CD1c-positive myeloid dendritic cell (primary cell): Measurements from ENCODE around the gene TFCP2L1.

Experiments
- DNase-seq: peaks from one replicate; pipeline ENCODE4 v3.0.0-alpha.2; 2016; ENCODE audit errors: extremely low spot score

TFCP2L1 gene

DNA sequence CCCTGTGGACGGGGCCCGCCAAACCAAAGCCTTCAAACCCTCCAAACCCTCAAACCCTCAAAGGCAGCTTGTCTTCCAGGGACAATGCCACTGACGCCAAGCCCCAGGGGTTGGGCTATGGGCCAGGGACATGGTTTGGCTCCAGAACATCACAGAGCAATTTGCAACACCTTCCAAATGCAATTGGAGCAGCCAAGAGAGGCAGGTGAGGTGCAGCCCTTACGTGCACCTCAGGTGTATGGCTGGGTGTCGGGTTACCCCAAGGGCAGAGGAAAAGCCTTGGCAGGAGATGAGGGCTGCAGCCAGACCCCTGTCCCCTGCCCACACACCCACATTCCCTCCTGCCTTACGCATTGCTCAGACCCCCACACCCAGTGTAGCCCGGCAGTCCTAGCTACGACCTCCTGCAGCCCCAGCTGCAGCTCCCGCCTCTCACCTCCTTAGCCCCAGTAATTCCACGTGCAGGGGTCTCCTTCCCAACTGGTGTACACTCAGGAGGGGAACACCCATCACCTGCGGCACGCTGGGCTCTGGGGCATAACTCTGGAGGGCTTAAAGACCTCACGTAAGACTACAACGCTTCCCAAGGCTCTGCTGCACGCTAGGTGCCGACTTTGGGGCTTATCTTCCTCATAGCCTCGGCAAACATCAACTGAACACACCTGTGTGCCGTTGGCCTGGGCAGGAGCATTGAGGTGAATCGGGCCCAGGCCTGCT, 88.7 kb downstream of the TFCP2L1 start:
- DNase-seq = no peak

DNA sequence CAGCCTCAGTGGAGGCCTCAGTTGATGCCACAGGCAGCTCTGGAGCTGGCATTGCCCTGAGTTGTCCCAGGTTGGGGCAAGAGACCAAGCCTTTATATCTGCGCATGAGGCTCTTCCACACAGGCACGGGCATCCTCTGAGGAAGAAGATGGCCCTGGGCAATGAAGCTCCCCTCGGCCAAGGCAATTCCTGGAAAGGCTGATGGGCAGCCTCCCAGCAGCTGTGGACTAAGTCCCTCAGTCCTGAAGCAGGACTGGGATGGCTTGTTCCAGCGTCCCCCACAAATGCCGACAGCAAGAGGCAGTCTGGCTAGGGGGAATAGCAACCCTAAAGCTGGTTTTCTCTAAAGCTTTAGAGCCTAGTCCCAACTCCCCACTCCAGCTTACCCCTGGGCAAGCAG, 90.0 kb downstream of the TFCP2L1 start:
- no peak for DNase-seq

DNA sequence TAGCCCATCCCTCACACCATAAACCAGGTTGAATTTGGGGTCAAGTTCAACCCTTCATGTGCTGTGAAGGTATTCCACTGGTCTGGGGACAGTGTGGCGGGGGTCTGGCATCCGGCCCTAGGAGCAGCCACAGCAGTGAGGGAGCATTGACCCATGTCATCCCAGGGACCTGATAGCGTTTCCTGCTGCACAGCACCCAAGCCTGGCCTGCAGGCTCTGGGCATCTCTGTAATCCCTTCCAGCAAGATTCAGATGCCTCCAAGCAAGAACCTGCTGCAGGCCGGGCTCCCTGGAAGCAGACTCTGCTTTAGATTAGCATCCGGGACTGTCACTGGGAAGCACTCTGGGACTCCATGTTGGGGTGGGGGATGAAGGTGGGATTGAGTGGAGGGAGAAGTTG, 90.4 kb downstream of the TFCP2L1 start:
- no peak for DNase-seq

DNA sequence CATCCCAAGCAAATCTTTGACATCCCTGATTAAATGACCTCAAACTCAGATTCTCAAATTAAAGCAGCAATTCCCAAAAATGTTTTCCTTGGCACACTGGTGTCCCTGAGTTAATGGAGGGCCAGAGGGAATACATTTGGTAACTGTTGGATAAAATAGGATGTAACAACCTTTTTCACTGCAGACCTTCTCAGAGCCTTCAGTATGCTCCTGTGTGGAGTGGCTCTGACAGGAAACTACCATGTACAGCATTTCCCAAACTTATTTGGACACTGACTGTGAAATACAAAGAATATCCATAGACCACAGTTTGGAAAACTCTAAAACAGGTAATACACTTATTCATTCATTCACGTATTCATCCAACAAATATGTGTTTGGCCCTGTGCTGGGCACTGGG, 91.8 kb downstream of the TFCP2L1 start:
- DNase-seq = no peak

DNA sequence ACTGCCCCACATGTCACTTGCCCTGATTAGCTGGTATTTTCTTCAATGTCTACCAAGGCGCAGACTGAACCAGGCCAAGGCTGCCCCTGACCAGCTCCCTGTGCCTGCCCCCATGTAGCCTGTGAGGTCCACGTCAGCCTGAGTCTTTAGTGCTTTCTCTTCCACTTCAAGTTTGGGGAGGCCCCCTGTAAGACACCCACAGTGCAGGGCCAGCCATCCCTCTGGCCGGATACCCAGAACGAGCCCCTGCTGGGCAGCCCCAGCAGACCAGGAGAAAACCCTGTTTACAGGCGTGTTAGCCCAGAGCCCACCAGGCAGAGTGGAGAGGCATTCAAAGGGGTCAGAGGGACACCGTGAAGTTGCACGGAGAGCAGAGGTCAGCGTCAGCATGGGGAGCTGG, 92.4 kb downstream of the TFCP2L1 start:
- DNase-seq = no peak

DNA sequence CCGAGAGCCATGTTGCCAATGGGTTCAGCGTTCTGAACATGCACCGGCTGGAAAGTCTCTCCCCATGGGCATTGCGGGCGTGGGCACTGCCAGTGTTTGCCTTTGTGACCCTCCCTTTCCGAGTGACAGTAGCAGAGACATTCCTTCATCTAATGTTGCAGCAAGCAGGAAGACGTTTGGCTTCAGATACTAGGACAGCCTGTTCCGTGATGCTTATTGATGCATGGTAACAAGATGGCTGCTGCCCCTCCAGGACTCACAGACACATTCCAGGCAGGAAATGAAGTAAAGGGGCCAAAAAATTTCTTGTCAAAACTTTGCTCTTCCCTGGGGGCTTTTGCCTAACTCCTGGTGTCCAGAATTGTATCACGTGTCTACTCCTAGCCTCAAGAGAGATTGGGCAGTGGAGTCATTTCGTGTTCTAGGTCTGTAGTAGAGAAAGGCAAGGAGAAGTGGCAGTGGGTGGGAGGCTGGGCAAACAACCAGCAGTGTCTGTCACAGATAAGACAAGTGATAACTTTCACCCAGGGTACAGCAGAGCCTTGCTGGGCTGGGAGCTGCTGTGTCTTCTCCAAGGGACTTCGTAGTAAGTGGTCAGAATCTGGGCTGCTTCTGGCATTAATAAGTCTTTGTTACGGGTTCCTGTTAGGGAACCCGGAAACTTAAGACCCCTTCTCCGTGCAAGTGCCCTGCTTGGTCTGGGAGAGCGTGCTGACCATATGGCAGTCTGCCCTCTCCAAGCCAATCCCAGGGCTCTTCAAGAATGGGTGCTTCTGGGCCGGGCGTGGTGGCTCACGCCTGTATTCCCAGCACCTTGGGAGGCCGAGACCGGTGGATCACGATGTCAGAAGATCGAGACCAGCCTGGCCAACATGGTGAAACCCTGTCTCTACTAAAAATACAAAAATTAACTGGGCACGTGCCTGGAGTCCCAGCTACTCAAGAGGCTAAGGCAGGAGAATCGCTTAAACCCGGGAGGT, 93.5 kb downstream of the TFCP2L1 start:
- DNase-seq = no peak

DNA sequence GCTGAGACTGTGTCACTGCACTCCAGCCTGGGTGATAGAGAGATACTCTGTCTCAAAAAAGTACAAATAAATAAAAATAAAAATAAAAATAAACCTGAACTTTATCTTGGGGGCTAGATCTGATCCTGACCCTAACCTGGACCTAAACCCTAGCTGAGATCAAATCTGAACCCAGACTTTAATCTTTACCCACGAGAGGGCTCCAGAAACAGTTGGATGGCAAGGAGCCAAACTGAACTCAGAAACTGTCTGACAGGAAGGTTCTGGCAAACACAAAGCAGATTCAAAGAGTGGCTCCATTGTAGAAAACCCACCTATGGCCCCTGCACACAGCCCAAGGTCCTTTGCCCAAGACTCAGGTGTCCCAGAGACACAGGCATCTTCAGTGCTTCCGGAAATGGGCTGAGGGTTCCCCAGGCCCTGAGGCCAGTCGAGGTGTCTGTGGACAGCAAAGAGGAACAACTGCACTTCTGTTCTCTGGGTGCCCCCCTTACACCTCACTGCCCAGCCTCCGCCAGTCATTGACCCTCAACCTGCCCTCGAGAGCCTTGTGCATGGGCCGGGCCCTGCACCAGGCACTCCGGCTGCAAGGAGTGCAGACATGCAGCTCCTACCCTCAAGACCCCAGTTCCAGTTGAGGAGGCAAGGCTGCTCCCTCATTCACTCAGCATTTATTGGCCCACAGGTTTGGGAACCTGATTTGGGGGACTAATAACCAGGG, 95.2 kb downstream of the TFCP2L1 start:
- DNase-seq = no peak

DNA sequence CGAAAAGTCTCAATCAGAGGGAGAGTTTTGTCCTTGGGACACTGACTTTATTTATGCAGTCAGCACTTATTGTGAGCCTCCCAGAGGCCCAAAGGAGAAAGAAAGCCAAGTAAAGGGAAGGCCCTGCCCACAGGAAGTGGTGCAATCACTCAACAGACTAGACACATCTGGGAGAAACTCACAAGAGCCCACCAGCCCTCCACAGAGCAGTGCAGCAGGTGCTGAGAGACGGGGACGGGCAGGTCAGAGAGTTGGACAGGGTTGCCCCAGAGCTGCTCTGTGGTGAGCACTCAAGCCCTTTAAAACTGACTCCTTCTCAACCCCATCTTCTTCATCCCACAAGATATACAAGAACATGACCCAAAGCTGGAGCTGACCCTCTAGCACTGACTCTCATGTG, 96.0 kb downstream of the TFCP2L1 start:
- DNase-seq = no peak

DNA sequence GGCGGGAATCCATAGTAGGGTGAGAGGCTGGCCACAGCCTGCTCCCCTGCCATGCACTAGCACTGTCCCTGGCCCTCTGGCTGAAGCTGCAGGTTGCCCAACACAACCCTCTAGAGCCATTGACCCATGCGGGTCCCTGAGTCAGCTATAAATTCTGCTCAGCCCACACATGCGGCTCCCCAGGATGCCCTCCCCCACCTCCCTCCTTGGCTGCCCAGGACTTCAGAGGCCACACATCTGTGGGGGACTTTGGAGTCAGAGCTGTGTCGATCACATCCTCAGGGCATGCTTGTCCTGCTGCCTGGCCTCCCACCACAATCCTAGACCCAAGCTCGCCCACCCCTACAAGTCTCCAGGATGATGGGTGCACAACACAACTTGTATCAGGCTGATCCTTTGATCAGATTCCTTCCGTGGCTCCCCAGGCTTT, 97.0 kb downstream of the TFCP2L1 start:
- DNase-seq = no peak

DNA sequence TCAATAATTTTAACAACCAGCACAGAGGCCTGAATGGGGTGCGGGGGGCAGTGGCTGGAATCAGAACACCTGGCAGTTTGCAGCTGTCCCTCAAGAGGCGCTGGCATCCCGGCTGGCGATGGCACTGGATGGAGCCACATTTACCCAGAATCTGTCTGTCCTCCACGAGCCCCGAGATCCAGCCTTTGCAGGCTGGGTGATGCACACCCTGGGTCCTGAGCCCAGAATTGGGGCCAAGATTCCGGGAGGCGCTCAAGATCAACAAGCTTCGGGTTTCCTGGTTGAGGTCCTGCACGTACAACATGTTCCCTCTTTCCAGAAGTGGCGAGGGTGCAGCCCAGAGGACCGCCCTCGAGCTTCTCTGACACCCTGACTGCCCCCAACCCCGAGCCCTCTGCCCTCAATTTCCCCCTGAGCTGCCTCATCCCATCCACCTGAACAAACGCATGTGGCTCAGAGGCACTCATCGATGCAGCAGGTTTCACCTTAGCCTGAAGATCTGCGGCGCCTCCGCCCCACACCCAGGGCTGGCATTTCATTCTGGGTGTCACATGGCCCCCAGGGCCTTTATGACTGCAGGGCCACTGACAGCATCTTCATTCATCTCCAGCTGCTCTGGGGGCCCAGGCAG, 97.5 kb downstream of the TFCP2L1 start:
- DNase-seq = no peak

DNA sequence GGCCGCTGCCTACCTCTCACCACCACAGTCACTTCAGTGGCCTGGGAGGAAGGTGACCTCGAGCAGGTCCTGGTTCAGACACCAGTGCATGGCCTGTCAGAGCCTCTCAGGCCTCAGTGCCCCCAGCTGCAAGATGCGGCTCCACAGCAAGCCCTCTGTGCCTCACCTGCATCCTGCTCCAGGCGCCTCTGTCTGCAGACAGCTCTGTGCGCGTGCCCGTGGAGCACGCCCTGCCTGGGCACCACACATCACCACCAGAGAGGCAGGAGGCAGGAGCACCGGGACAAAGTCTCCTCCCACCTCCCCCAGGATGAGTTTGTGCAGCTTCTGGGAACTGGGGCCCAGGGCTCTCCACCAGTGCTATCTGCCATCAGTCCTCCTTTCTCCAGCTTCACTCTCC, 98.7 kb downstream of the TFCP2L1 start:
- no peak for DNase-seq

DNA sequence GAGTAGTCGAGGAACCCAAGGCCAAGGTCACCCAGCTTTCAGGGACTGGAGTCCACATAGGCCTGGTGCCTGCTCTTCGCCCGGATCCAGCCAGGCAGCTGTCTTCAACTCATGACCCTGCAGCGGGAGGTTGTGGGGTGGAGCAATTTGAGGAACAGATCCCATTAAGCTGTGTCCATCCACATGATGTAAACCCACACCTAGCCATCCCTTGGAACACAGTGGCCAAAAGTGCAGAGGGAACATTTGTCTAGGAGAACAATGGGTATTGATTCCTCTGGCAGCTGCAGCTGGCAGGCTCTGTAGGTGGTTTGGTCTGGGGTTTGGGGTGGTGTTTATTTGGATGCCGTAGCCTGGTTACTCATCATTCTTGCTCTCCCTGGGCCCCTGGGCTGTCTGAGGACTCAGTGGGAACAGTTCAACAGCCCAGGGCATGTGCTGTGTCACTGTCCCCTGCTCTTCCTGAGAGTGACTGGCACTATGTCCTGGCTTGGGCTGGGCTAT, 99.4 kb downstream of the TFCP2L1 start:
- no peak for DNase-seq

DNA sequence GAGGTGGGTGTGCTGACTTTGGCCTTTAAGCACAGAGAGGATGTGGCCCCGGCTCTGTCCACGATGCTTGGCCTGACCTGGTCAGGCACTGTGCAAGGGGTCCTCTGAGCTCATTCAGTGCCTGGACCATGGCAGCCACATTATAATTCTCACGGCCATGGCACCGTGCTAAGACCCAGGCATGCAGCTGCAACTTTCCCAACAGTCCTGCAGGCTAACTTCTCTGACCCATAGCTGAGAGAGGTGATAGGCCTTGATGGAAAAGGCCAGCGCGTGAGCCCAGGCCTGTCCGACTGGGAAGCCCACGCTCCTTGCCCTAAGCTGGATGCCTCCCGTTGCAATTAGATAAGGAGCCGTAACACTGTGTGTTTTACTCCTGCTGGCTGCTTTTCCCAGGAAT, 99.9 kb downstream of the TFCP2L1 start:
- DNase-seq = no peak

DNA sequence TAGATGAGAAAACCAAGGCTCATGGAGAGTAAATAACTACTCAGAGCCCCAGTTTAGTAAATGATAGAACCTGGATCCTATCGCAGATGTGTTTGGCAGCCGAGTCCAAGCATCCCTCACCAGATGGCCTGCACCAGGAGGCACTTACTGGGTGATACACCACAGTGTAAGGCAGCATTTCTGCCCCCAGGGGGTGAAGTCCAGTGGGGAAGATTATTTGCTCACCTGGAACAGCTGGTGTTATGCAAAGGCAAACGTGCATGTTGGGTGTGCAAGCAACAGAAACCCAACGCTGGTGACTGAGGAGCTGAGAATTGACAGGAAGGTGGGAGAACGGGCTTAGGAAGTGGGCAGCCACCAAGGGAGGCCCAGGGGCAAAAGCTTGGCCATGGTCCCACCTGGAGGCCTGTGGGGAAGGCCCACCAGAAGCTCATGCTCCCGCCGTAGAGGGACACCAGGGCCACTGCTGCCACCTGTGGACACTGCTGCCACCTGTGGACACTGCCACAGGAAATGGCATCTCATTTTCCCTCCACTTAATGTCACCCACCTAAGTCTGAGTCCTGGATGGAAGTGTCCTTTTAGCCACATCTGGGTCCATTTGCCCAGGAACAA, 100.6 kb downstream of the TFCP2L1 start:
- no peak for DNase-seq

DNA sequence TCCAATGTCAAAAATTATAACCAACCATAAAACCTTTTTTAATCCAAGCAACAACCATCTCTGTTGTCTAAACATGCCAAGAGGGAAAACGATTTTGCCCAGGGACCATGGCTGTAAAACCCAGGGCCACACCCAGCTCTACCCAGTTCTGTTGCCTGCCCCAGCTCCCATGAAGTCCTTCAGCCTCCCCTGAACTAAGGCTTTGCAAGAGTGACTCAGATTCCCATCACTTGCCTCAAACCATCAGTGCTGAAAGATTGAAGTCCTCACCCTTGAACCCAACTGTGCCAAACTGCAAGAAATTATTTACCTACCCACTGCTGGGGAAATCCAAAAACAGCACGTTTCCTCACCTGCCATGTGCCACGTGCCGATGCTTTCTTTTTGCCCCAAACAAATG, 102.5 kb downstream of the TFCP2L1 start:
- DNase-seq = no peak

DNA sequence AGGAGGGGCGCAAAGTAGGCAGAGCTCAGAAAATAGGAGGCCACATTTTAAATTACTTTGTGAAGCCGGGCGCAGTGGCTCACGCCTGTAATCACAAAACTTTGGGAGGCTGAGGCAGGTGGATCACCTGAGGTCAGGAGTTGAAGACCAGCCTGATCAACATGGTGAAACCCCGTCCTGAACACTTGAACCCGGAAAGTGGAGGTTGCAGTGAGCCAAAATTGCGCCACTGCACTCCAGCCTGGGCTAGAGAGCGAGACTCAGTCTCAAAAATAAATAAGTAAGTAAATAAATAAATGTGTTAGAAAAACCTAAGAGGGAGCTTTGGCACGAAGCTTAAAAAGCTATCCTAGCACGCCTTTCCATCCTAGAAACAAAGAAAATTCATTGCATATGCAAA, 105.5 kb downstream of the TFCP2L1 start:
- DNase-seq = no peak

DNA sequence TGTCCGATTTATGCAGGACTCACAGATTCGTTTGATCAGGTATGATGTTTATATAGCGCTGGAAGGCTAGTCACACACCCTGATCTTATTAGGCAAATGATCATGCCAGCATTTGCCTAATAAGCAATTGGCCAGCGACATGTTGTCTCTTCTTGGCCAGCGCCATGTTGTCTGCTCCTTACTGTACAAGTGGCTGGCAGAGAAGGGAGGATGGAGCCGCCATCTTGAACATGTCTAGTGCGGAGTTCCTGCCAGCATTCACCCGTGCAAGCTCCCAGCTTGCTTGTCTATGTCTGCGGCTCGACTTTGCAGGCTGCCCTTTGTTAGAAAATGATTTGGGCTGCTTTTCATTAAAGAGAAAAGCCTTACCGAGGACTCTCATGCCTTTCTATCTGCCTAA, 106.3 kb downstream of the TFCP2L1 start:
- DNase-seq = no peak

DNA sequence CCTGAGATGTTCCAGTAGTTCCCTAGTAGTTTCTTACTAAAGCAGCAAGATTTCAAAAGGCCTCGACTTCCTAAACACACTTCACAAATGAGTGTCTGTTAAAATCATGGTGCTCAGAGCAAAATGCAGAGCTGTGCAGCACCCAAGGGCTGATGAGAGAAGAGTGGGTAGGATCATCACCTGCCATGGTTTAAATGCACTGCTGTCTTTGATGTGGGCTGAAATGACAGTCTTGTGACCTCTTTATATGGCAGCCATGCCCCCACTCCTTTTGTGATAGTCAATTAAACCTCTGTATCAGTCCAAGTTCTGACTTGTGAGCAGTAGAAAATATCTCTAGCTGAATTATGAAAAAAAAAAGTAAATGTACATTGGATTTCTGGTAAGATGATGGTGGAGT, 107.1 kb downstream of the TFCP2L1 start:
- DNase-seq = no peak

DNA sequence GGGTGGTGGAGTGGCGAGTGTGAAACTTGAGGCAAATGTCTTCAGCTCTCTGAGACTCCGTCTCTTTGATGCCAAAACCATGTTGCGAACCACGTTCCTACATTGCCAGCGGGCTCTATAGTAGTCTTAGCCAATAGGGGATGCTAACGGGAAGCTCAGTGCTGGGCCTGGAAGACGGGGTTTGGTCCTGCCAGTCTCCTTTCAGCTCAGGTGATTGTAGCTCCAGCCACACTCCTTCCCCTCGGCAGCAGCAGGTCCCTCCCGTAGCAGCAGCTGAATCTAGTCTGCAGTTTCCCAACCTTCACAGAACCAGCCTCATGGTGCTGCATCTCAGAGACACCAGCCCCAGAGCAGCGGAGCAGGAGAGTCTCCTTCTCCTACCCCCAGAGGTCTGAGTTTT, 109.7 kb downstream of the TFCP2L1 start:
- no peak for DNase-seq

DNA sequence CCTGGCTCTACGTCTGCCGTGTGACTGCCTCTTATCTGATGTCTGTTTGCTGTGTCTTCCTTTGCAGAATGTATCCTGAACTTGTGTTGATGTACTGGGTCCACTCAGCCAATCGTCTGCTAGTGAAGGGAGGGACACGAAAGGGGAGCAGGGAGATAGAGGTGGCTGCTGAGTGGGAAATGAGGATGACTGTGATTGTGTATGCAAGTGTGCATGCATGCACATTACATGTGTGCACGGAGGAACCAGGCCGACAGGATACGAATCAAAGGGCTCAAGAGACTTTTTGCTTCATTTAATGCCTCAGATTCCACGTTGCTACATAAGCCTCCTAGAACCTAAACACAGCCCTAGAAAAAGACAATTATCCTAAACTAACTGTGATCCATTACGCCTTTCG, 111.2 kb downstream of the TFCP2L1 start:
- DNase-seq = no peak

DNA sequence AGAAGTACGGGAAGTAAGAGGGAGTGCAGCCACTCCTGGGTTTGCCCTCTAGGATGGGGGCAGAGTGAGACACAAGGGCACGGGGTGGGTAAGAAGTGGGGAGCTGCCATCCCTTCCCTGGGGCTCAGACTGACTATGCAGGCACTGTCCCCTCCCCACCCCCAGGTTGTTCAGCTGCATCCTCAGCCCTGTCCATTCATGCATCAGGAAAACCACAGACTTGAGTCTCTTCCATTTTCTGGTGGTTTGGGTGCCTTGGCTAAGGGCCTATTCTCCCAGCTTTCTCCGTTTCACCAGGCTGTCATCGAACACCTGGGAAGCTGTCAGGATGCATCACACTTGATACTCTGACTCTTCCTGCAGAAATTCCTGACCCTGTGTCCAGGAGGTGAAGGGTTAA, 111.9 kb downstream of the TFCP2L1 start:
- DNase-seq = no peak
